Chondrocyte (in vitro differentiated cells): Measurements from ENCODE around the gene PC. TPM values are rescaled to one million over a fixed set of nuclear protein-coding genes. Genes with fewer than 3 reads are reported as not detected.
"Not testable (repeated sequence)": the region's sequence is repeated elsewhere in the genome, so short reads cannot be mapped to it uniquely, and the experiment has no call there.

ENCODE experiments used
- DNase-seq: peaks from one replicate; pipeline ENCODE4 v3.0.0; 2021; ENCODE audit warnings: mixed read lengths, low spot score
- H3K27ac Mint-ChIP-seq: one replicate; pipeline ENCODE4 v1.8.0; 2021; ENCODE audit warnings: mild to moderate bottlenecking, moderate library complexity, mixed read lengths; ENCODE audit not compliant: unreplicated experiment
- H3K27me3 Mint-ChIP-seq: 2 replicates; pipeline ENCODE4 v1.8.0; 2021; ENCODE audit warnings: low read depth, mixed read lengths
- H3K36me3 Mint-ChIP-seq: 2 replicates; pipeline ENCODE4 v1.8.0; 2021; ENCODE audit warnings: low read depth, mixed read lengths
- H3K4me1 Mint-ChIP-seq: 2 replicates; pipeline ENCODE4 v1.8.0; 2021; ENCODE audit warnings: low read depth, mild to moderate bottlenecking, mixed read lengths
- H3K4me3 Mint-ChIP-seq: one replicate; pipeline ENCODE4 v1.8.0; 2021; ENCODE audit warnings: mild to moderate bottlenecking, moderate library complexity, mixed read lengths; ENCODE audit not compliant: unreplicated experiment
- H3K9me3 Mint-ChIP-seq: 2 replicates; pipeline ENCODE4 v1.8.0; 2021; ENCODE audit warnings: low read depth, mixed read lengths
- total RNA-seq: library from RNA; stranded (reverse); gene quantifications from 3 replicates; pipeline ENCODE4 v1.2.1, GENCODE V29; 2021
- TF ChIP-seq, protein P1 (sequence below): fragments of 200-600 bp; sonication (generic); IDR thresholded peaks from 2 replicates; pipeline ENCODE4 v1.5.0; 2021; ENCODE audit warnings: antibody characterized with exemption, mild to moderate bottlenecking, moderate library complexity

Gene PC
- total RNA-seq, 1 donor from 2014 or later: 12.3 TPM

DNA sequence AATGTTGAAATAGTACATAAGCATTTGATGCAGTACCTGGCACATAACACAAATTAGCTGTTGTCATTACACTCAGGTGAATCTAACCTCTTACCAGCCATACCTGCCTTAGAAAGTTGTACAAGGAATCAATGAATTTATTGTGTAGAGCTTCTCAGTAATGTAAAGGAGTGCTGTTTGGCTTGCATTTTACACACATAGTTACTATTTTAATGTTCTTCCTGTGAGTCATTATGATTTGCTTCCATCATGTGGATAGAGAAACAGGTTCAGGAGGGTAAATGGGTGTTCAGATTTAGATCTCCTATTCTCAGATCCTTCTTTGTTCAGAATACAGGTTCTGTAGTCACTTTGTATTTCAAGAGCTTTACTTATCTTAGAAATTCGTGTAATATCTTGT, 142.5 kb downstream of the PC start:
- H3K27me3 Mint-ChIP-seq: no peaks in the 10 kb centered on the region
- peaks cover 3% of the 10 kb centered on the region for H3K36me3 Mint-ChIP-seq
- no peak overlapping the region for H3K27ac Mint-ChIP-seq
- H3K4me1 Mint-ChIP-seq: peaks cover 4% of the 10 kb centered on the region
- no peak overlapping the region for H3K4me3 Mint-ChIP-seq
- DNase-seq: no peak
- TF ChIP-seq, protein P1, sequence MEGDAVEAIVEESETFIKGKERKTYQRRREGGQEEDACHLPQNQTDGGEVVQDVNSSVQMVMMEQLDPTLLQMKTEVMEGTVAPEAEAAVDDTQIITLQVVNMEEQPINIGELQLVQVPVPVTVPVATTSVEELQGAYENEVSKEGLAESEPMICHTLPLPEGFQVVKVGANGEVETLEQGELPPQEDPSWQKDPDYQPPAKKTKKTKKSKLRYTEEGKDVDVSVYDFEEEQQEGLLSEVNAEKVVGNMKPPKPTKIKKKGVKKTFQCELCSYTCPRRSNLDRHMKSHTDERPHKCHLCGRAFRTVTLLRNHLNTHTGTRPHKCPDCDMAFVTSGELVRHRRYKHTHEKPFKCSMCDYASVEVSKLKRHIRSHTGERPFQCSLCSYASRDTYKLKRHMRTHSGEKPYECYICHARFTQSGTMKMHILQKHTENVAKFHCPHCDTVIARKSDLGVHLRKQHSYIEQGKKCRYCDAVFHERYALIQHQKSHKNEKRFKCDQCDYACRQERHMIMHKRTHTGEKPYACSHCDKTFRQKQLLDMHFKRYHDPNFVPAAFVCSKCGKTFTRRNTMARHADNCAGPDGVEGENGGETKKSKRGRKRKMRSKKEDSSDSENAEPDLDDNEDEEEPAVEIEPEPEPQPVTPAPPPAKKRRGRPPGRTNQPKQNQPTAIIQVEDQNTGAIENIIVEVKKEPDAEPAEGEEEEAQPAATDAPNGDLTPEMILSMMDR: no peak
- H3K9me3 Mint-ChIP-seq: no peaks in the 10 kb centered on the region

DNA sequence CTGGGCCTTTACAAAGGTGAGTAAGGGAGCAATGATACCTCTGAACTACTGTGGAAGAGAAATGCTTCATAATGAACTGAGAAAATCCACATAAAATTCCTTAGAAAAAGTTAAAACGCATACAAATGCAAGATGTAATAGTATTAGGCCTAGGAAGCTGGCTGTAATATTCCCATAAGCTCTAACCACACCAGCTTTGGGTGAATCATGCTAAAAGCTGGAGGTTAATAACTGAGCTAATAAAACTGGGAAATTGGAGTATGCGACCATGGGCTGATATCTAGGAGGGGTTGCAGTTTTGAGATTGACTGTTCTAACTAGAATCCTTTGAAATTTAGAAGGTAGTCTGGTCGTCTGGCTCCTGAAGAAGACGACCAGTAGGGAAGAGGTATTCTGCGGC, 143.5 kb downstream of the PC start:
- Mint-ChIP-seq H3K27me3 (no peaks in the 10 kb centered on the region), H3K36me3 (peaks cover 5% of the 10 kb centered on the region), H3K27ac (no peak overlapping the region), H3K9me3 (no peaks in the 10 kb centered on the region), H3K4me1 (peaks cover 4% of the 10 kb centered on the region), H3K4me3 (no peak overlapping the region)
- no peak for DNase-seq
- TF ChIP-seq, protein P1: no peak

DNA sequence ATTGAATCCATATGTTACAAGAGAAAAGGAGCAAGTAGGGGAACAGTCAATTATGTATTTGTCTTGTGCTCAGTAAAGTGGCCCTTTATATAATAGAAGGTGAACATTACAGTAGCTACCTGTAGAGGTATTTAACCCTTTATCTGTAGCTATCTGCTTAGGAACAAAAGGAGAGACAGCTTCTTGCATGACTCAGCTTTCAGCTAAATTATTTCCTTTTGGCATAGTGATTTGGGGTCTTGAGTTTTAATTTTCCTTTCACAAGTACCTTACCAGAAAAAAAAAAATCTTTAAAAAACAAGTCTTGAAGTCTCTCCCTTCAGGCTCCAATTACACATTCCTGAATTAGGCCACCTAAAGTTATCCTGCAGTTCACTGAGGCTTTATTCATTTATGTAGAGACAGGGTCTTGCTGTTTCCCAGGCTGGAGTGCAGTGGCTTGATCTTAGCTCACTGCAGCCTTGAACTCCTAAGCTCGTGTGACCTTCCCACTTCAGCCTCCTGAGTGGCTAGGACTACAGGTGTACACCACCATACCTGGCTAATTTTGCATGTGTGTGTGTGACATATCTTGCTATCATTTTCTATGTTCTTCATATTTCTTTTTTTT, 147.5 kb downstream of the PC start:
- Mint-ChIP-seq H3K27me3 (no peaks in the 10 kb centered on the region), H3K9me3 (no peaks in the 10 kb centered on the region), H3K36me3 (peaks cover 11% of the 10 kb centered on the region), H3K27ac (no peak overlapping the region), H3K4me1 (peaks cover 3% of the 10 kb centered on the region), H3K4me3 (no peak overlapping the region)
- TF ChIP-seq, protein P1: no peak
- no peak for DNase-seq

DNA sequence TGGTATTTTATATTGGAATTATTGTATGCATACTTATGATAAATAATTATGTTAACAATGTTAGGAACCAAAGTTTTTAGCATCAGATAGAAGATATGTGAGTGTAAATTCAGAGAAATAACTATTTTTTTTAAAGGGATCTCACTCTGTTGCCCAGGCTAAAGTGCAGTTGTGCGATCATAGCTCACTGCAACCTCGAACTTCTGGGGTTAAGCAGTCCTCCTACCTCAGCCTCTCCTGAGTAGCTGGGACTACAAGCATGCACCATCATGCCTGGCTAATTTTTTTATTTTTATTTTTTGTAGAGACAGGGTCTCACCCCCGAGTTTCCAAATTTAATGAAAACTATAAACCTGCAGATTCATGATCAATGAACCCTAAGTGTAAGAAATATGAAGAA, 148.6 kb downstream of the PC start:
- Mint-ChIP-seq H3K27ac (no peak overlapping the region), H3K4me1 (no peaks in the 10 kb centered on the region), H3K4me3 (no peak overlapping the region), H3K27me3 (no peaks in the 10 kb centered on the region), H3K9me3 (no peaks in the 10 kb centered on the region), H3K36me3 (peaks cover 14% of the 10 kb centered on the region)
- DNase-seq: no peak
- TF ChIP-seq, protein P1: no peak

DNA sequence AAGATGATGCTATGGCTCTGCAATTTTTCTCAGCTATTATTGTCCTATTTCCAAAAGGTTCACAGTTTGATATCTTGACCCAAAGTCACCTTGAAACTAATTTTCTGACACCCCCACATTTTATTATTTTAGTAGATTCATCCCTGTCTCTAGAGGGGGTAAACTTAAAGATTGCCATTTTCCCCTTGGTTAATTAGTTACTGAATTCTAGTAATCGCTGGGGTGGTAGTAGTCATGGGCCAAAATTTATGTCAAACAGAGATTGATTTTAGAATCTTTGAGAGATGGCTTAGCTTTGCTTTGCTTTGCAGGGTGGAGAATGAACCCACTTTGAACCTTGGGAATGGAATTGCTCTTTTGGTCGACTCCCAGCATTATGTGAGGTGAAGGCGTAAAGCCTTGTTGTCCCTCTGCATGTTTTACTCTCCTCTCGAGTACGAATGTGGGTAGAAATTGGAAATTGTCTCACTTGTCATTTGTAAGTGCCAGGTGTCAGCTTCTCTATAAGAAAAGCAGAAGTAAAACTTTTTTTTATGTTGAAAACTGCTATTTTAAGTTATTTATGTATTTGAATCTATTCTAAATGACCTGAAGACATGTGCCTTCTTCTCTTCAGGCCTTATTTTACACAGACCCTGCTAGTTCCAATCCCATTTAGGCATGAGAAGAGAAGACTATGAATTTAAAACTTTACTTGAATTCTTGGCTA, 157.3 kb downstream of the PC start:
- TF ChIP-seq, protein P1: no peak
- Mint-ChIP-seq H3K36me3 (peaks cover 15% of the 10 kb centered on the region), H3K9me3 (no peaks in the 10 kb centered on the region), H3K4me3 (no peak overlapping the region), H3K27me3 (no peaks in the 10 kb centered on the region), H3K4me1 (no peaks in the 10 kb centered on the region), H3K27ac (no peak overlapping the region)
- no peak for DNase-seq

DNA sequence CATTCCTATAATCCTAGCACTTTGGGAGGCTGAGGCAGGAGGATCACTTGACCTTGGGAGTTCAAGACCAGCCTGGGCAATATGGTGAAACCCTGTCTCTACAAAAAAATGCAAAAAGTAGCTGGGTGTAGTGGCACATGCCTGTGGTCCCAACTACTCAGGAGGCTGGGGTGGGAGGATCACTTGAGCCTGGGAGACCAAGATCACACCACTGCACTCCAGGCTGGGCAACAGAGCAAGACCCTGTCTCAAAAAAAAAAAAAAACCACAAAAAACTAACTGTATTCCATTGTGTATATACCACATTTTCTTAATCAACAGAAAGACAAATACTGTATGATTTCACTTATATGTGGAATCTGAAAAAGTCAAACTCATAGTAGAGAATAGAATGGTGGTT, 158.4 kb downstream of the PC start:
- not testable (repeated sequence) for H3K27me3 Mint-ChIP-seq, DNase-seq, H3K27ac Mint-ChIP-seq, H3K4me1 Mint-ChIP-seq, H3K9me3 Mint-ChIP-seq, H3K4me3 Mint-ChIP-seq
- H3K36me3 Mint-ChIP-seq: peaks cover 12% of the 10 kb centered on the region
